ENCODE data around the gene SORCS3.
A peak's percentile ranks its signal among the peaks of the same experiment; 100 is the strongest.

The SORCS3 gene

DNA sequence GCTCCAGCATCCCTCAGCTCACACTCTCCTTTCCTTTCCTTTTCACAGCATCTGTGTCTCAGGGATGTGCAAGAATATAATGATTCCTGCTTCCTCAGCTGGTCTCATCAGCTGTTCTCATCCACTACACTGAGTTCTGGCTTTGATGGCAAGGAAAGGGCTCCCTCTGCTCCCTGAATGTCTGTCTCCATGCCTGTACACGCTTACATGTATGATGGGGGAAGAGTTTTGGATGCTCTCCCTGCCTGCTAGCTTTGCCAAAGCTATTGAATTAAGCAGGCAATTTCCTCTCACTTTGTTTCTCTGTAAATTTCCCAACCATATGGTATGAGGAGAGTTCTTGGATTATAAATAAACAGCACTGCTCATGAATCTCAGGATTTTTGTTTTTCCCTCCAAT is 254.5 kb downstream of the SORCS3 start:
- Mint-ChIP-seq H3K36me3 (ENCODE audit: low read depth) (peaks cover under 1% of the 10 kb centered on the region), H3K4me1 (peaks cover 5% of the 10 kb centered on the region), H3K27me3 (ENCODE audit: low read depth, poor library complexity) (peaks cover 4% of the 10 kb centered on the region), H3K9me3 (peaks cover 4% of the 10 kb centered on the region), H3K4me3 (no peak overlapping the region), H3K27ac (no peak overlapping the region)
- no peak for DNase-seq
- TF ChIP-seq, protein P1, sequence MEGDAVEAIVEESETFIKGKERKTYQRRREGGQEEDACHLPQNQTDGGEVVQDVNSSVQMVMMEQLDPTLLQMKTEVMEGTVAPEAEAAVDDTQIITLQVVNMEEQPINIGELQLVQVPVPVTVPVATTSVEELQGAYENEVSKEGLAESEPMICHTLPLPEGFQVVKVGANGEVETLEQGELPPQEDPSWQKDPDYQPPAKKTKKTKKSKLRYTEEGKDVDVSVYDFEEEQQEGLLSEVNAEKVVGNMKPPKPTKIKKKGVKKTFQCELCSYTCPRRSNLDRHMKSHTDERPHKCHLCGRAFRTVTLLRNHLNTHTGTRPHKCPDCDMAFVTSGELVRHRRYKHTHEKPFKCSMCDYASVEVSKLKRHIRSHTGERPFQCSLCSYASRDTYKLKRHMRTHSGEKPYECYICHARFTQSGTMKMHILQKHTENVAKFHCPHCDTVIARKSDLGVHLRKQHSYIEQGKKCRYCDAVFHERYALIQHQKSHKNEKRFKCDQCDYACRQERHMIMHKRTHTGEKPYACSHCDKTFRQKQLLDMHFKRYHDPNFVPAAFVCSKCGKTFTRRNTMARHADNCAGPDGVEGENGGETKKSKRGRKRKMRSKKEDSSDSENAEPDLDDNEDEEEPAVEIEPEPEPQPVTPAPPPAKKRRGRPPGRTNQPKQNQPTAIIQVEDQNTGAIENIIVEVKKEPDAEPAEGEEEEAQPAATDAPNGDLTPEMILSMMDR (IDR thresholded peaks at IDR 0.05): no peak

DNA sequence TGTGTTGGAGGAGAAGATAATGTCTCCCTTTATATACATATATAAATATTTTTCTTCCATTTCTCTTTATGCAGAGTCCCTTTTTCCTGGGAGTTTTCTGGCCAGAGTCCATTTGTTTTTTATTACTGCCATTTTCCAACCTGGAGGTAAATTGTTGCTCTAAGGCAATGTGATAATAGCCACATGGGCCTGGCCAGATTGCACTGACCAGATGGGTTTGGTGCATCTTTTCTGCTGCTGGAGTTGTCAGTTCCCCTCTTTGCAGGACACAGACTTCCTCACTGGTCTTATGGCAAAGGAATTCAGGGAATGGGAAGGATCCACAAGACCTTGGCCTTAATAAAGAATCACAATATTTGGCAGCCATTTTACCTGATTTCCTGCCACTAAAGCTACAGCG is 254.9 kb downstream of the SORCS3 start:
- H3K4me3 Mint-ChIP-seq: no peak overlapping the region
- H3K27me3 Mint-ChIP-seq (ENCODE audit: low read depth, poor library complexity): peaks cover 7% of the 10 kb centered on the region
- H3K27ac Mint-ChIP-seq: no peak overlapping the region
- peaks cover under 1% of the 10 kb centered on the region for H3K9me3 Mint-ChIP-seq
- no peak for DNase-seq
- no peaks in the 10 kb centered on the region for H3K36me3 Mint-ChIP-seq (ENCODE audit: low read depth)
- H3K4me1 Mint-ChIP-seq: peaks cover 5% of the 10 kb centered on the region
- TF ChIP-seq, protein P1 (IDR thresholded peaks at IDR 0.05): no peak

DNA sequence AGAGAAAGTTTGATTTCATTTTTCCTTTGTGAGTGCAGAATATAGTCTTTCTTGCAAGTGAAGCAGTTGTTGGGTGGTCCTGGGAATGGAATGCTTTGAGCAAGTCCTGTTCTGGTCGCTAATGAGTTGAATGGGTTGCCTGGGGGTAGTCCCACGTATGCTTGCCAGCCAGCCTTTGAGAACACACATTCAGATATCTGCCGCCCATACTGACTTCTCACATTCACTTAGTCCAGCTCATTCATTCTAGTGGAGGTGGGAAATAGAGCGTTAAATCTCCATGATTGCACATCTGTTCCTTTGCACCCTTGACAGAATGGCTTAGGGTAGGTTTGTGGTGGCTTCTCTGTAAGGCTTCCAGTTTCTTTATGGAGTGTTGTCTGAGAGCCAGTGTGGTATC is 256.6 kb downstream of the SORCS3 start:
- no peak overlapping the region for H3K4me3 Mint-ChIP-seq
- DNase-seq: no peak
- H3K27ac Mint-ChIP-seq: no peak overlapping the region
- H3K27me3 Mint-ChIP-seq (ENCODE audit: low read depth, poor library complexity): peaks cover 10% of the 10 kb centered on the region
- no peaks in the 10 kb centered on the region for H3K9me3 Mint-ChIP-seq
- no peaks in the 10 kb centered on the region for H3K36me3 Mint-ChIP-seq (ENCODE audit: low read depth)
- peaks cover 16% of the 10 kb centered on the region for H3K4me1 Mint-ChIP-seq
- TF ChIP-seq, protein P1 (IDR thresholded peaks at IDR 0.05): no peak

- H3K27me3 Mint-ChIP-seq (ENCODE audit: low read depth, poor library complexity): peaks cover 10% of the 10 kb centered on the region
- no peak overlapping the region for H3K27ac Mint-ChIP-seq
- TF ChIP-seq, protein P1 (IDR thresholded peaks at IDR 0.05): no peak
- no peaks in the 10 kb centered on the region for H3K9me3 Mint-ChIP-seq
- H3K4me1 Mint-ChIP-seq: peaks cover 22% of the 10 kb centered on the region
- no peaks in the 10 kb centered on the region for H3K36me3 Mint-ChIP-seq (ENCODE audit: low read depth)
- no peak for DNase-seq
- H3K4me3 Mint-ChIP-seq: no peak overlapping the region
Measured at GRCh38 chr10:104899779-104900178, 258.7 kb downstream of the SORCS3 start.

DNA sequence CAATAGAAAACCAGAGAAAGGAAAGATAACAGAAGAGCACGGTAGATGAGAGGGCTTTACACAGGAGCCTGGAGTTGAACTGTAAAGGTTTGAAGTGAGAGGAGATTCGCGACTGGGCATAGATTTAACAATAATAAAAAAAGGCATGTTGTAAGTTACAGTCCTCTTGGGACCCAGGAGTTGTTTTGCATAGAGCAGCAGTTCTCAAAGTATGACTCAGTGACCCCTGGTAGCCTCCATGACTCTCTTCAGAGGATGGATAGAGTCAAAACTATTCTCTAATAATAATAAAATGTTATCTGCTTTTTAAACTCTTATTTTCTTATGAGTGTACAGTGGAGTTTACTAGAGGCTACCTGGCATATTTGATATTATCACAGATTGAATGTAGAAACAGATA is 262.3 kb downstream of the SORCS3 start:
- Mint-ChIP-seq H3K4me1 (peaks cover 16% of the 10 kb centered on the region), H3K4me3 (no peak overlapping the region), H3K27ac (no peak overlapping the region), H3K9me3 (no peaks in the 10 kb centered on the region), H3K27me3 (ENCODE audit: low read depth, poor library complexity) (peaks cover 10% of the 10 kb centered on the region), H3K36me3 (ENCODE audit: low read depth) (no peaks in the 10 kb centered on the region)
- DNase-seq: no peak
- TF ChIP-seq, protein P1 (IDR thresholded peaks at IDR 0.05): no peak

GRCh38 chr10:104904753-104905323 is 263.7 kb downstream of the SORCS3 start:
- TF ChIP-seq, protein P1 (IDR thresholded peaks at IDR 0.05): no peak
- Mint-ChIP-seq H3K9me3 (no peaks in the 10 kb centered on the region), H3K27me3 (ENCODE audit: low read depth, poor library complexity) (peaks cover 11% of the 10 kb centered on the region), H3K36me3 (ENCODE audit: low read depth) (no peaks in the 10 kb centered on the region), H3K4me1 (peaks cover 16% of the 10 kb centered on the region), H3K27ac (peak overlapping the region; percentile 24), H3K4me3 (no peak overlapping the region)
- no peak for DNase-seq
